ENCODE results near the gene TBC1D32. TPM values are rescaled to one million over a fixed set of nuclear protein-coding genes. Genes with fewer than 3 reads are reported as not detected.

Gene TBC1D32
- total RNA-seq, 1 experiment from 2014 or later, result 9.0 TPM

DNA sequence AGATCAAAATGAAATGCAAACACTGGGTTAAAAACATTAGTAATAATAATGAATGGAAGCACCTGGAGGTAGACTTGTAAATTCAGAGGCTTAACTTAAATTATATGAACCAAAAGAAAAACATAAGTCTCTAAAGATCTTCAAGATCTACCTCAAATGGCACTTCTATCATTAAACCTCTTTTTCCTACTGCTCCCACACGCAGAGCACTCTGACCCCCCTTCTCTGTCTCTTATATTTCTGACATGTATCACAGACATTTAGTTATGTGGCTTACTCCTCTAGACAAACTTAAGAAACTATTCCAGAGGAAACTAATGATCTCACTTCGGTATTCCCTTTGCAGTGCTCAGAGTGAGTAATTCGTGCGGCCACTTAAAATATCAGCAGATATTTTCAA lies 1.1 kb downstream of the TBC1D32 start:
- H3K27ac ChIP-seq (ENCODE audit: insufficient read length, low read depth, low read length), result no peak overlapping the region
- no peak overlapping the region for H2BK120ac ChIP-seq (ENCODE audit: low read depth, low read length, poor library complexity, severe bottlenecking)
- H3K27me3 Mint-ChIP-seq (ENCODE audit: low read depth), result no peaks in the 10 kb centered on the region
- DNase-seq, result no peak
- H4K91ac ChIP-seq (ENCODE audit: insufficient read length, low read depth, low read length), result no peak overlapping the region
- no peaks in the 10 kb centered on the region; a peak in 1 of 7 replicates for H3K36me3 Mint-ChIP-seq (ENCODE audit: insufficient read depth in 1 of 3, low read depth in 3 of 3)
- H4K20me1 ChIP-seq (ENCODE audit: control insufficient read depth, insufficient read depth, insufficient read length), result no peaks in the 10 kb centered on the region
- H3K27me3 ChIP-seq (ENCODE audit: insufficient read depth, low read length), result no peaks in the 10 kb centered on the region
- no peak overlapping the region for H4K5ac ChIP-seq (ENCODE audit: insufficient read length, low read depth, low read length)
- no peak overlapping the region for H2BK12ac ChIP-seq (ENCODE audit: insufficient read length, low read depth, low read length)
- no peak overlapping the region for H3K4ac ChIP-seq (ENCODE audit: low read depth, low read length)
- no peak overlapping the region for H3K56ac ChIP-seq (ENCODE audit: insufficient read length, low read depth, low read length)
- H3K4me1 ChIP-seq (ENCODE audit: insufficient read depth, low read length), result no peaks in the 10 kb centered on the region
- no peaks in the 10 kb centered on the region for H3K9me3 Mint-ChIP-seq
- H3K27ac Mint-ChIP-seq, result no peak overlapping the region
- peaks cover 13 to 19% of the 10 kb centered on the region in 2 experiments for H3K4me1 Mint-ChIP-seq
- H2BK20ac ChIP-seq (ENCODE audit: low read depth, low read length, poor library complexity, severe bottlenecking), result no peak overlapping the region
- TF ChIP-seq, protein P1, sequence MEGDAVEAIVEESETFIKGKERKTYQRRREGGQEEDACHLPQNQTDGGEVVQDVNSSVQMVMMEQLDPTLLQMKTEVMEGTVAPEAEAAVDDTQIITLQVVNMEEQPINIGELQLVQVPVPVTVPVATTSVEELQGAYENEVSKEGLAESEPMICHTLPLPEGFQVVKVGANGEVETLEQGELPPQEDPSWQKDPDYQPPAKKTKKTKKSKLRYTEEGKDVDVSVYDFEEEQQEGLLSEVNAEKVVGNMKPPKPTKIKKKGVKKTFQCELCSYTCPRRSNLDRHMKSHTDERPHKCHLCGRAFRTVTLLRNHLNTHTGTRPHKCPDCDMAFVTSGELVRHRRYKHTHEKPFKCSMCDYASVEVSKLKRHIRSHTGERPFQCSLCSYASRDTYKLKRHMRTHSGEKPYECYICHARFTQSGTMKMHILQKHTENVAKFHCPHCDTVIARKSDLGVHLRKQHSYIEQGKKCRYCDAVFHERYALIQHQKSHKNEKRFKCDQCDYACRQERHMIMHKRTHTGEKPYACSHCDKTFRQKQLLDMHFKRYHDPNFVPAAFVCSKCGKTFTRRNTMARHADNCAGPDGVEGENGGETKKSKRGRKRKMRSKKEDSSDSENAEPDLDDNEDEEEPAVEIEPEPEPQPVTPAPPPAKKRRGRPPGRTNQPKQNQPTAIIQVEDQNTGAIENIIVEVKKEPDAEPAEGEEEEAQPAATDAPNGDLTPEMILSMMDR (conservative IDR thresholded peaks at IDR 0.05), result no peak
- WGBS (ENCODE audit: extremely low coverage, insufficient read length, low lambda C conversion rate), result no CpG with 5 or more reads among the region's 4 CpGs
- H3K23ac ChIP-seq (ENCODE audit: insufficient read length, low read depth, low read length), result no peak overlapping the region
- H2AK5ac ChIP-seq (ENCODE audit: insufficient read length, low read length), result no peak overlapping the region
- H4K8ac ChIP-seq (replicated peaks; ENCODE audit: insufficient read length, low read depth, low read length), result no peak overlapping the region
- no peak overlapping the region for H2BK5ac ChIP-seq (ENCODE audit: insufficient read length, low read length)
- H3K9me3 ChIP-seq (ENCODE audit: control insufficient read depth, low read depth, low read length), result no peaks in the 10 kb centered on the region
- H3K14ac ChIP-seq (ENCODE audit: insufficient read depth, low read length), result no peak overlapping the region
- H3K79me1 ChIP-seq (ENCODE audit: insufficient read depth, low read depth, low read length, poor library complexity, severe bottlenecking), result no peaks in the 10 kb centered on the region
- H2BK15ac ChIP-seq (ENCODE audit: low read depth, low read length), result no peak overlapping the region
- peak overlapping the region in 1 of 2 experiments; percentile 86; a peak in 1 of 5 replicates for H3K4me3 Mint-ChIP-seq
- no peak overlapping the region for H3K4me2 ChIP-seq (ENCODE audit: insufficient read depth, insufficient read length, low read length)
- no peak overlapping the region for H2AFZ ChIP-seq (ENCODE audit: low read length)
- no peaks in the 10 kb centered on the region for H3K79me2 ChIP-seq (ENCODE audit: insufficient read depth, low read length)
- H3K18ac ChIP-seq (ENCODE audit: insufficient read length, low read depth, low read length), result no peak overlapping the region
- H3K9ac ChIP-seq (ENCODE audit: extremely low read depth, insufficient read length, low read length), result no peak overlapping the region
- H3K23me2 ChIP-seq (ENCODE audit: insufficient read length, low read depth, low read length, poor library complexity, severe bottlenecking), result no peaks in the 10 kb centered on the region
- H3T11ph ChIP-seq (ENCODE audit: low read length), result no peak overlapping the region
